GM18526 (cell line): ENCODE data around the gene EIF4B.

Source experiments
- POLR2A ChIP-seq: IDR thresholded peaks from 3 replicates; pipeline ENCODE4 v1.6.1; 2011; ENCODE audit not compliant: insufficient read length; ENCODE audit errors: extremely low read depth

Gene EIF4B

GRCh38 chr12:53049571-53050318 is 43.5 kb downstream of the EIF4B start, which contains the start of gene TNS2:
TNS2 (plus strand) TSS chr12:53050065; CDS start chr12:53050186, 121 bp downstream.
- no peak for TF ChIP-seq POLR2A

GRCh38 chr12:53050426-53051057 is 44.3 kb downstream of the EIF4B start:
- no peak for TF ChIP-seq POLR2A

GRCh38 chr12:53051058-53051880 is 45.0 kb downstream of the EIF4B start:
- no peak for TF ChIP-seq POLR2A

- TF ChIP-seq POLR2A, result no peak
These were observed 45.7 kb downstream of the EIF4B start for GRCh38 chr12:53051881-53052412.

- no peak for TF ChIP-seq POLR2A
These were observed 46.4 kb downstream of the EIF4B start for GRCh38 chr12:53052419-53053217.

- TF ChIP-seq POLR2A, result no peak
These were observed 47.2 kb downstream of the EIF4B start for GRCh38 chr12:53053218-53054111.

GRCh38 chr12:53054112-53054878 is 48.0 kb downstream of the EIF4B start:
- peak; percentile 21 for TF ChIP-seq POLR2A

- TF ChIP-seq POLR2A, result no peak
These were observed 49.4 kb downstream of the EIF4B start for GRCh38 chr12:53055471-53056266.

- no peak for TF ChIP-seq POLR2A
These were observed 50.0 kb downstream of the EIF4B start for GRCh38 chr12:53056296-53056695.

- no peak for TF ChIP-seq POLR2A
These were observed 50.6 kb downstream of the EIF4B start for GRCh38 chr12:53056901-53057300.

GRCh38 chr12:53057816-53058500 is 51.7 kb downstream of the EIF4B start:
- no peak for TF ChIP-seq POLR2A
